HL-60/S4 (cell line): Measurements from ENCODE around the gene EHD4.

Experiments used
- in situ Hi-C: fragments of 300-500 bp; cut with MboI; formaldehyde crosslinking; loops from 2 replicates; pipeline ENCODE4 v1.14.3; 2022; ENCODE audit warnings: low sequenced_read_pairs

Gene EHD4

DNA sequence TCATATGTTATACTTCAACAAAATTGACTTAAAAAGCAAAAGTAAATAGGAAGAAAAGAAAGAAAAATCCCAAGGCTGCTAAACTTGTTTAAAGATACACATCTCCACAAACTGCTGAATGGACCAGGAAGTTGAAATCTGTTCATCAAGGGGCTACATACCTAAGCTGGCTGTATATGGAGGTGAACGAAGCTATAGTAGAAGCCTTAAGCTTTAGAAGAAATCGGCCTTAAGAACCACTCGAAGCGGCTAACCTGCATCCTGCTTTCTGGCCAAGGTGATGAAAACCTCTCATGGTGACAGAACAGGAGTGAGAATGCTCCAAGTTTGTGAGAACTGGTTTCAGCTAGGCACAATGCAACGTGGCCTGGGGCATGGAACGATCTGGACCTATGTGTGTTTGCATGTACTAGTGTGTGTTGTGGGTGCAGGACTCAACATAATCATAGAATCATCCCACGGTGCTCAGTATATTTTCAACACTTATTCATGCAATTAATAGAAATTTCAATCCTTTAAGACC lies 47.2 kb downstream of the EHD4 start:
- in situ Hi-C loops = no loop called here

DNA sequence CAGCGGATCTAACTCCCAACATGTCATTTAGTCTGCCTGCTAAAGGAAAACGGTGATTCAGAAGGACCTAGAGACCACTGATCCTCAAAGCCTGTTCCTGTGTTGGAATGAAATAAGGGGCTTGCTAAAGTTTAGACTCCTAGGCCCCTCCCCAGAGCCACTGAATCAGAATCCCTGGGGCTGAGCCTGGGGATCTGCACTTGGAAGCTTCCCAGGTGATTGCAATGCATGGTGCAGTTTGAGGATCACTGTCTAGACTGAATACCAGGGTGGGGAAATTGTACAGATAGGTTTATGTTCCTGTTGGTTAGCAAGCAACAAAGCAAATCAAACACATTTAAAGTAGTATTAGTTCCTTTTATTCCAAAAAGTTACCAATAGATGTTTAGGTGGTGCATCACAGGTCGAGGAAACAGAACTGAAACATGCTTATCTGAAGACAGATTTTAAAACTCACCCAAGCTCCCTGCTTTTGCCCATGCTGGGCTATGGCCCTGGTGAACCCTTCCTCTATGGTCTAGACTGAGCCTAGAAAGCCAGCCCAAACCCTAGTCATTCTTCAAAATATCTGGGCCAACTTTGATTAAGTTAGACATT lies 48.9 kb downstream of the EHD4 start:
- in situ Hi-C loops = no loop called here

DNA sequence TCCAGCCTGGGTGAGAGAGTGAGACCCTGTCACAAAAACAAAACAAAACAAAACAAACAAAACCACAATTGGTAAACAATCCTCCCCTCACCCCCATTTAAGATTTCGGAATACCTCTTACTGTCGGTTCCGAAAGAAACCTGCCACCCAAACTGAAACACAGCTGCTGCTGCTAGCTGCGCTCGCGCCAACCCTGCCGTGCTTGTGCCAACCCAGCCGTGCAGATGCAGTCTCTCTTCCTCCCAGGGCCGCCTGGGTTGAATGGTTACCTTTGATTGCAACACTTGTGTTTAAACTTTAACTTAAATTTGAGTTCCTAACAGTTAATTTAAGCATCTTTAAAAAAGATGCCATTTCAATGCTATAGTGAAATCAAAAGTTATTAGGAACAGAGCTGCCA lies 50.0 kb downstream of the EHD4 start:
- in situ Hi-C loops = no loop called here

GRCh38 chr15:41921639-41922038 lies 50.7 kb downstream of the EHD4 start:
- in situ Hi-C loops = no loop called here

DNA sequence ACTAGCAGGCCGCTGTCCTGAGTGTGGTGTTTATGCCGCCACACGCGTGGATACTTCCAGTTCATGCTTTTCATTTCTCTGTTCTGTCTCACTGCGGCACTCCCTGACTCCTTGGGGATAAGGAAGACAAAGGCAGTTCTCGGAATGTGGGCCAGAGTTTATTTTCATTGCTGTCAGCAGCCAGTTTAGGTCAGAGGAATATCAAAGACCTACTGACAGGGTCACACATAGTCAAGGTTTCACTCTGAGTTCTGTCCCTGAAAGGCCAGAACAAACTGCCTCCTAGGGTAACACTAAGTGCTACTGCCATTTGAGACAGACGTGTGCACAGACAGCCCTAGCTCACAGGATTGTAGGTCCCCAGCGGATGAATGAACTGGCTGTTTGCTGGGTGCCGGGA lies 51.2 kb downstream of the EHD4 start:
- in situ Hi-C loops = no loop called here

- in situ Hi-C loops = no loop called here
Observed at GRCh38 chr15:41919954-41920538, 52.3 kb downstream of the EHD4 start.

DNA sequence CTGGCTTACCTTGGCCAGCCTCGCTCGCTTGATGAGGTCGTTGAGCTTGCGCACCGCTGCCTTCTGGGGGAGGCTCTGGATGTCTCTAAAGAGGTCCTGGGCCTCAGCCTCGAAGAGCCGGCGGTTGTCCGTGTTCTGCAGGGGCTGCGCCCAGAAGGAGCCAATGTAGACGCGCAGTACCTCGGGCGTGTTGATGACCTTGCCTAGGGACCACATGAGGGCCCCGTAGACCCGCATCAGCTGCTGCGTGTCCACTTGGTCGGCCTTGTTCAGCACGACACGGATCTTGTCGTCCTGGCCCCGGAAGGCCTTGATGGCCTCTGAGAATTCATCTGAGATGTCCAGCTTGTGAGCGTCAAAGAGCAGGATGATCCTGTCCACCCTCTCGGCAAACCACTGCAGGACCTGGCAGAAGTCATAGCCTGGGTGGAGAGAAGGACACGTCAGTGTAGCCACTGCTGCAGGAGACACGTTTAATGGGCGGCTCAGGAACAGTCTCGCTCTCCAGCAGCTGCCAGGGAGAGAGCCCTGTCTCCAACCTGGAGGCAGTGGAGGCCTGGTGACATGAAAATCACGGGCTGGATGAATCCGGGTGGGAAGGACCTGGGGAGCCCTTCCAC lies 53.0 kb downstream of the EHD4 start:
- in situ Hi-C loops = no loop called here

GRCh38 chr15:41918506-41919126 lies 53.7 kb downstream of the EHD4 start:
- in situ Hi-C loops = no loop called here

DNA sequence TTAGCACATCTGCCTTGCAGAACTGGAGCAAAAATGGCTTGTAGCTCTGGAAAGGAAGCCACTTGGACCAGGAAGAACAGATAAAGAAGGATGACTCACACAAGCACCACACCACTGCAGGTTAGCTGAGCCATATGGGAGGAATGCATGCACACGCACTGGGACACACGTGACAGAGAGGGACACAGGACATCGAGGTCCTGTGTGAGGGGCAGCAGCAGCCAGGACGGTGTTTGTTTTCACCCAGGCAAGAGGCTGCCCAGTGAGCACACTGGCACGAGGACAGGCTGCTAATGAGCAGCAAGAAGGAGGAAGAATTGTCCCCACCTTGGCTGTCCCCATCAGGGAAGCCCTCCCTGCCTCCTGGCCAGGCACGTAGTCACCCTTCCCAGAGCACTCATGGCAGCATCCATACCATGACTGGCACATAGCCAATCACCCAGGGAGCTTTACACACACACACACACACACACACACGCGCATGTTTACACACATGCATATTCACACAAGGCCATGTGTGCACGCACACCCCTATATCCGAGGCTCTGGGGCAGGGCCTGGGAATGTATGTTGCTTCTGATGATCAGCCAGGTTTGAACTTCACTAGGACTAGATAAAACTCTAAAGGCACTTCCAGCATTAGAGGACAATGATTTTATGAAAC lies 54.5 kb downstream of the EHD4 start:
- in situ Hi-C loops = no loop called here

DNA sequence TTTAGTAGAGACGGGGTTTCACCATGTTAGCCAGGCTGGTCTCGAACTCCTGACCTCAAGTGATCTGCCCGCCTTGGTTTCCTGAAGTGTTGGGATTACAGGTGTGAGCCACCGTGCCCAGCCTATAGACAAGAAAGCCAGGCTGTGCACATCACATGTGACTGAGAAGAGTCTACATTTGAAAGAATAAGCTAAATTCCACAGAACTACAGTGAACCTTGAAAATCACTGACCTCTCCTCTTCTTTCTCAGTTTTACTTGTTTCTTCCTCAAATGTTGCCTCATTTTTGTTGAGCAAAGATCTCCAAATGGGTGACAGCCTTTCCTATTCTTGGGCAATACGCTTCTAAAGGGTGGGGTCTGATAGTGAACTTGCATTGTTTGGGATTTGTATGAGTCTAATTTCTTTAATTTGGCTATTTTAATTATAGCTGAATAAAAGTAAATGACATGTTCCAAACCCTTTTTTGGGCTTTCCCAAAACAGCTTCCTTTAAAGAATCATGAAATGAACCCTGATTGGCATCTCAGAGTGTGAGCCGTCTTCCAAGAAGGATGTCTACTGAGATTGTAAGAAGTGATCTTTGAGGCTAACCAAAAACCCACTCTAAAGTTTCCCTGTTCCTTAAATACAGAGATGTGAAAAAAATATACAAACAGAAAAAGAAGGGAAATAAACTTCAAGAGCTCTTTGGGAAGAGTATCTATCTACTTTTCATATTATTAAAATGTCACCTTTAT lies 56.9 kb downstream of the EHD4 start:
- in situ Hi-C loops = no loop called here

GRCh38 chr15:41914411-41914810 lies 57.9 kb downstream of the EHD4 start:
- in situ Hi-C loops = no loop called here

DNA sequence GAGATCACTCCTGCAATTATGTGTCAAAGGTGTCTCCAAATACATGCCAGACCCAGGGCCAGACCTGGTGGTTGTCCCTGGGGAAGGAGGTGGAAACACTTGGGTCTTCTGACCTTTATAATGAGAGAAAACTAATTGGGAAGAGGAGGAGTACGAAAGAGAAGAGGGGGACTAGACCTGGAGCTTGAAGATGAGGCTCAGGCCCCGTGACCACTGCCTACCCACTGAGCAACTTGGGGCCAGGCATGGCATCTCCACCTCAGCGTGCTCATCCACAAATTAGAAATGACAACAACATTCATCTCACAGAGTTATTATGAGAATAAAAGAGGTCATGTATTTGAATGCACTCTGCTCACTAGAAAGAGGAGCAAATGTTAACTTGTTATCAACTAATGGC lies 59.1 kb downstream of the EHD4 start:
- in situ Hi-C loops = no loop called here

DNA sequence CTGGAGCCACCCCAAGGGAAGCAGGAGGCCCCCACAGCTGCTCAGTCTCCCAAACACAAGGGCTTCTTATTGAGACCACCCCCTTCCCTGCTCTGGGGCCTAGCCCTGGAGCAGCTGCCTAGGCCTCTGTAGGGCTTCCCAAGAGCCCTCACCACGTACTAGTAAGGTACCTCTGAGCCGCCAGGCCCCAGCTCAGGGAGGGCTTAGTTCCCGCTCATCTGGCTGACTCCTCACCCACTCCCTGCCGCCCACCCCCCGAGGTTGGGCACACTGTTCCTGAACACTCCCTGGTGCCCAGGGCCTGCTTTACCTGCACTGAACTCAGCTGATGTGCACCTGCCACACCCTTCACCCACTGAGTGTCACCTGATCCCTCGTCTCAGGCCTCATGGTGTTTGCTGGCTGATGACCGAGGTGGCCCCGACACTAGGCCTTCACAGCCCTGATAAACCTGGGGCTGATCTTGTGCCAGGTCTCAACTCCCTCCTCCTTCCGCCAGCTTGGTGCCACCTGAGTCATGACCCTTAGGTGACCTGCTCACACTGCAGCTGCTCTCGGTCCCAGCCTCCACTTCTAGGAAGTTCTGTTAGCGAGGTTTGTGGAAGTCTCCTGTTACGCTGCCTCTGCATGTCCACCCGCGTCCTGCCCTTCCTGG lies 60.5 kb downstream of the EHD4 start:
- in situ Hi-C loops = no loop called here

- in situ Hi-C loops = no loop called here
Observed at GRCh38 chr15:41908736-41909461, 63.5 kb downstream of the EHD4 start.

DNA sequence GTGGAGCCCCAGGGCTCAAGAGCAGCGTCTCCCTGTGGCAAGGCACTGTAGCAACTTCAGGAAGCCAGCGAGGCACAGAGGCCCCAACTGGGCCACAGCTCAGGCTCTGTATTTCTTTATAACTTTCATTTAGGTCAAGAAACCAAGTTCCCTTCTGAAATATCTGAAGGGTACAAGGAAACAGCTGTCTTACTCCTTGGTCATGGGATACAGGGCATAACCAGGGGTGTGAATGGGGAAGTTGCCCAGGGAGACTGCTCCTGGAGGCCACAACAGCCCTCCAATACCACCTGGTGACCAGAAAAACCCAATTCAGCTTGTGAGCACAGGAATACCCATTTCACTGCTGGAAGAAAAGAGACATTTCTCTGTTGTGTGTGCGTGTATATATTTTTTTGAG lies 65.2 kb downstream of the EHD4 start:
- in situ Hi-C loops = no loop called here

GRCh38 chr15:41906608-41907007 lies 65.7 kb downstream of the EHD4 start:
- in situ Hi-C loops = no loop called here

GRCh38 chr15:41905036-41905793 lies 67.1 kb downstream of the EHD4 start:
- in situ Hi-C loops = no loop called here

DNA sequence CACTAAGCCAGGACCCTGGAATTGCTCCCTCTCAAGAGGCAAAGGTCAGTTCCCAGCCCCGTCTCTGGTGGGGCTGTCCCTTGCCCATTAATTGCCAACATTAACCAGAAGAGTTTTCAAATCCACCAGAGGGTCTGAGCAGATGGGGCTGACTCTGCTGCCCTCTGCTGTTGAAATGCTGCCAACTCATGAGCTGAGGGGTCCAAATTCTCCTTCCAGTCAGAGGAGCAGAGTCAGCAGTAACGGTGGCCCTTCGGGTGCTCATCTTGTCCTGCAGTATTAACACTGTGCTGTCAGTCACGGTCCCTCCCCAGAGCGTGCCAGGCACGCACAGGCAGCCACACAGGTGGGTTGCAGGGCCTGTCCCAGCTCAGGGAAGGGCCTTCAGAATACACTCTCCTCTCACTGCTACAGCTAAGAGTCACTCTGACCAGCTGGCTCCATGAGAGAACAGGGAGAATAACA lies 67.8 kb downstream of the EHD4 start:
- in situ Hi-C loops = no loop called here

- in situ Hi-C loops = no loop called here
Observed at GRCh38 chr15:41903782-41904181, 68.6 kb downstream of the EHD4 start.
